Smooth muscle cell (in vitro differentiated cells): ENCODE measurements around the gene MGMT. TPM values are rescaled to one million over a fixed set of nuclear protein-coding genes. Genes with fewer than 3 reads are reported as not detected.

ENCODE experiments used
- DNase-seq: peaks from one replicate; lab custom pipeline; 2025; ENCODE audit not compliant: unreplicated experiment; lab: John Stamatoyannopoulos, UW
- H2AFZ ChIP-seq: fragments of 200-600 bp; sonication (generic); 2 replicates; pipeline ENCODE4 v1.6.0; 2016; ENCODE audit warnings: antibody characterized with exemption, low read depth, mild to moderate bottlenecking
- H3F3A ChIP-seq: fragments of 200-600 bp; sonication (generic); 2 replicates; pipeline ENCODE4 v1.6.0; 2017; ENCODE audit warnings: antibody characterized with exemption, low read depth
- H3K27ac ChIP-seq: fragments of 200-600 bp; sonication (generic); 2 replicates; pipeline ENCODE4 v1.5.1; 2016; ENCODE audit warnings: low read depth, mild to moderate bottlenecking
- H3K27me3 ChIP-seq: fragments of 200-600 bp; sonication (generic); 2 replicates; pipeline ENCODE4 v1.6.1; 2016; ENCODE audit warnings: low read depth, mild to moderate bottlenecking
- H3K36me3 ChIP-seq: fragments of 200-600 bp; sonication (generic); 2 replicates; pipeline ENCODE4 v1.5.1; 2016; ENCODE audit warnings: low read depth
- H3K4me1 ChIP-seq: fragments of 200-600 bp; sonication (generic); 2 replicates; pipeline ENCODE4 v1.5.1; 2016; ENCODE audit warnings: low read depth
- H3K4me2 ChIP-seq: fragments of 200-600 bp; sonication (generic); 2 replicates; pipeline ENCODE4 v1.6.0; 2016; ENCODE audit warnings: mild to moderate bottlenecking
- H3K4me3 ChIP-seq: fragments of 200-600 bp; sonication (generic); 2 replicates; pipeline ENCODE4 v1.5.1; 2016; ENCODE audit warnings: mild to moderate bottlenecking
- H3K79me2 ChIP-seq: fragments of 200-600 bp; sonication (generic); 2 replicates; pipeline ENCODE4 v1.6.0; 2016; ENCODE audit warnings: low read depth, mild to moderate bottlenecking
- H3K9ac ChIP-seq: fragments of 200-600 bp; sonication (generic); 2 replicates; pipeline ENCODE4 v1.6.0; 2016; ENCODE audit warnings: low read depth
- H3K9me3 ChIP-seq: fragments of 200-600 bp; sonication (generic); replicated peaks from 2 replicates; pipeline ENCODE4 v1.5.1; 2016; ENCODE audit warnings: low read depth
- H4K20me1 ChIP-seq: fragments of 200-600 bp; sonication (generic); 2 replicates; pipeline ENCODE4 v1.6.0; 2016; ENCODE audit warnings: low read depth
- CTCF ChIP-seq: fragments of 200-600 bp; sonication (generic); IDR thresholded peaks from 2 replicates; pipeline ENCODE4 v1.5.1; 2017; ENCODE audit warnings: borderline replicate concordance, mild to moderate bottlenecking, antibody characterized with exemption; ENCODE audit not compliant: insufficient read depth, poor library complexity, severe bottlenecking
- WGBS: methylation state at CpG from one replicate; pipeline ENCODE4 v1.1.7; 2016; ENCODE audit warnings: low lambda C conversion rate; 5-methylcytosine and 5-hydroxymethylcytosine counted together
- polyA plus RNA-seq: library from polyadenylated mRNA; unstranded; fragments of >200 nt; fragmentation: Nextera tagmentation; extraction: Ambion mirVana; gene quantifications from 2 replicates; pipeline ENCODE4 v1.2.1, GENCODE V29; 2016
- total RNA-seq: library from RNA; depleted of rRNA; stranded (reverse); fragments of >200 nt; gene quantifications from 2 replicates; pipeline ENCODE4 v1.2.3, GENCODE V29; 2014

MGMT gene
- total and polyA plus RNA-seq, 2 experiments from 2014 or later = 21.0 to 33.0 TPM

GRCh38 chr10:129419397-129419796 is 47.6 kb upstream of the MGMT start:
- no peak overlapping the region for H2AFZ ChIP-seq
- 95% methylated on average over 23 of the region's 23 CpGs for WGBS
- no peak for TF ChIP-seq CTCF

DNA sequence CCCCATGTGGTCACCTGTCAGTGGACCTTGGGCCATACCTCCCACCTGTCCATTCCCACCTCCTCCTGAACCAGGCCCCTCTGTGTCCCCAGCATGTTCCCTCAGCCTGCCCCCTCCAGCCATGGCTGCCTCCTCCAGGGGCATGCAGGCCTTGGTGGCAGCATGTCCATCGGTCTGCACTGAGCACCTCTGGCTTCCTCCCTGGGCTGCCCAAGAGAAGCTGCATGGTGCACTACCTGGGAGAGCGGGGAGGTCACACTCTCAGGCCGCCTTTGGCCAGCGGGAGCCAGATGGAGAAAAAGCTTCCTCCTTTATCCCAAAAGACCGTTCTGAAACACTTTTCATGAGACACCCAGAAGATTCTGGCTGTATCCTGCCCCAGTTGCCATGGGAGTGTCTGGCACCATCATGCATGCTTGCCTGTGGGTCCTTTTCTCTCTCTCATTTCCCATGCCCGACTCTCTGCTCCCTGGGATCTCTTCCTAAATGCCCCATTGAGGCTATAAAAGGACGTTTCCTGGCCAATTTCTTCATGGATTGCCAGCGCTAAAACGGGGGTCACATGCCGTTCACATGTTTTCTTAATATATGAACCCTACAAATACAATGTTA is 45.5 kb upstream of the MGMT start:
- no peaks in the 10 kb centered on the region for H3K4me1 ChIP-seq
- H3K27me3 ChIP-seq = no peaks in the 10 kb centered on the region
- H3K4me3 ChIP-seq = no peak overlapping the region
- no peaks in the 10 kb centered on the region for H3K9me3 ChIP-seq
- H3K79me2 ChIP-seq = no peaks in the 10 kb centered on the region
- no peak overlapping the region for H2AFZ ChIP-seq
- no peak overlapping the region for H3K9ac ChIP-seq
- H4K20me1 ChIP-seq = no peaks in the 10 kb centered on the region
- 95% methylated on average over 10 of the region's 10 CpGs for WGBS
- no peaks in the 10 kb centered on the region for H3F3A ChIP-seq
- DNase-seq = no peak
- TF ChIP-seq CTCF = no peak
- H3K36me3 ChIP-seq = no peaks in the 10 kb centered on the region
- H3K4me2 ChIP-seq = no peak overlapping the region
- H3K27ac ChIP-seq = no peak overlapping the region

More at GRCh38 chr10:129419397-129419796, 47.6 kb upstream of the MGMT start:
- Histone ChIP-seq H3K4me3 (no peak overlapping the region), H3K36me3 (no peaks in the 10 kb centered on the region), H3K4me1 (no peaks in the 10 kb centered on the region), H4K20me1 (no peaks in the 10 kb centered on the region), H3K27ac (no peak overlapping the region), H3F3A (no peaks in the 10 kb centered on the region), H3K79me2 (no peaks in the 10 kb centered on the region), H3K27me3 (no peaks in the 10 kb centered on the region), H3K9ac (no peak overlapping the region), H3K9me3 (no peaks in the 10 kb centered on the region), H3K4me2 (no peak overlapping the region)
- no peak for DNase-seq

GRCh38 chr10:129424978-129425377 is 42.1 kb upstream of the MGMT start:
- no peak for DNase-seq
- H3K4me1 ChIP-seq = no peaks in the 10 kb centered on the region
- H3K79me2 ChIP-seq = no peaks in the 10 kb centered on the region
- H4K20me1 ChIP-seq = no peaks in the 10 kb centered on the region
- no peaks in the 10 kb centered on the region for H3F3A ChIP-seq
- no peak for TF ChIP-seq CTCF
- H3K27ac ChIP-seq = no peak overlapping the region
- no peaks in the 10 kb centered on the region for H3K9me3 ChIP-seq
- no peak overlapping the region for H3K4me3 ChIP-seq
- H3K36me3 ChIP-seq = no peaks in the 10 kb centered on the region
- no peak overlapping the region for H3K9ac ChIP-seq
- 89% methylated on average over 15 of the region's 15 CpGs for WGBS
- no peak overlapping the region for H2AFZ ChIP-seq
- H3K4me2 ChIP-seq = no peak overlapping the region
- H3K27me3 ChIP-seq = no peaks in the 10 kb centered on the region

DNA sequence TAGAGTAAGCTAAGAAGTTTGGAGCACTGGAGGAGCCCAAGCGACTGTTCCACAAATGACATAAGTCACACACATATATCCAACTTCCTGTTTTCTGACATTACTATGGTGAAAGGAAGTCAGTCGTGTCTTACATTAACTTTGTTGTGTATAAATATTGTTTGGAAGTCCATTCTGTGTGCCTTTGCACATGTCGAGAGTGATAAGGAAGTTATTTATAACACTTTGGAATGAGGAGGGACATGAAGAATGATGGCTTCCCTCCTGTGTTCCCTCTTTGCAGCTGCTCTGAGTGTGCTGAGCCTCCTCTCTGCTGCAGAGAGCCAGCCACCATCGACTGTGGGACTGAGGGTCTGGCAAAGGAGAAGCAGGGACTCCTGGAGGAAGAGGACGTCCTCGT is 40.4 kb upstream of the MGMT start:
- Histone ChIP-seq H3F3A (no peaks in the 10 kb centered on the region), H3K36me3 (no peaks in the 10 kb centered on the region), H3K9ac (no peak overlapping the region), H2AFZ (no peak overlapping the region), H3K27ac (no peak overlapping the region), H3K4me2 (no peak overlapping the region), H3K79me2 (no peaks in the 10 kb centered on the region), H4K20me1 (no peaks in the 10 kb centered on the region), H3K4me1 (no peaks in the 10 kb centered on the region), H3K27me3 (no peaks in the 10 kb centered on the region), H3K4me3 (no peak overlapping the region), H3K9me3 (no peaks in the 10 kb centered on the region)
- no peak for TF ChIP-seq CTCF
- no peak for DNase-seq
- WGBS = 72% methylated on average over 6 of the region's 6 CpGs
